GM21737 (cell line): ENCODE measurements around the gene C16orf54.
"Not testable (repeated sequence)": the region's sequence is repeated elsewhere in the genome, so short reads cannot be mapped to it uniquely, and the experiment has no call there.

Experiments used
- ATAC-seq: cut with Tn5 transposase; IDR thresholded peaks from one replicate; pipeline ENCODE4 v1.9.1; 2021; ENCODE audit warnings: mild to moderate bottlenecking, moderate library complexity; ENCODE audit not compliant: unreplicated experiment

C16orf54 gene

GRCh38 chr16:29710227-29711219 is 35.3 kb downstream of the C16orf54 start:
- no peak for ATAC-seq

GRCh38 chr16:29709657-29710056 is 36.1 kb downstream of the C16orf54 start:
- ATAC-seq, result not testable (repeated sequence)

- ATAC-seq, result no peak
Observed at GRCh38 chr16:29708917-29709600, 36.7 kb downstream of the C16orf54 start.

GRCh38 chr16:29707160-29707559 is 38.6 kb downstream of the C16orf54 start:
- not testable (repeated sequence) for ATAC-seq

GRCh38 chr16:29705030-29705429 is 40.8 kb downstream of the C16orf54 start:
- ATAC-seq, result no peak

GRCh38 chr16:29702269-29702668 is 43.5 kb downstream of the C16orf54 start:
- peak; percentile 43 for ATAC-seq

- ATAC-seq, result no peak
Observed at GRCh38 chr16:29701214-29701555, 44.6 kb downstream of the C16orf54 start.

GRCh38 chr16:29700253-29700987 is 45.4 kb downstream of the C16orf54 start:
- no peak for ATAC-seq

GRCh38 chr16:29699324-29700219 is 46.2 kb downstream of the C16orf54 start:
- ATAC-seq, result no peak

- no peak for ATAC-seq
Observed at GRCh38 chr16:29698484-29699323, 47.1 kb downstream of the C16orf54 start.

- no peak for ATAC-seq
Observed at GRCh38 chr16:29698042-29698441, 47.7 kb downstream of the C16orf54 start.

GRCh38 chr16:29697391-29697790 is 48.4 kb downstream of the C16orf54 start:
- no peak for ATAC-seq

GRCh38 chr16:29696881-29697331 is 48.9 kb downstream of the C16orf54 start:
- ATAC-seq, result no peak

GRCh38 chr16:29695675-29696074 is 50.1 kb downstream of the C16orf54 start:
- not testable (repeated sequence) for ATAC-seq

GRCh38 chr16:29694384-29695195 is 51.2 kb downstream of the C16orf54 start:
- ATAC-seq, result no peak

GRCh38 chr16:29692606-29693005 is 53.2 kb downstream of the C16orf54 start:
- ATAC-seq, result not testable (repeated sequence)
